SK-N-SH treated with all-trans-retinoic acid at 6 μM for 48 hours (cell line): ENCODE data around the gene MTFR1L.

ENCODE experiments used
- ATAC-seq: fragments of 200-7000 bp; cut with Tn5 transposase; 3 replicates; pipeline ENCODE4 v1.9.1; 2020; ENCODE audit warnings: mild to moderate bottlenecking, moderate library complexity
- CREB5 ChIP-seq: fragments of 250-450 bp; sonication (Bioruptor Pico); IDR thresholded peaks from 2 replicates; pipeline ENCODE4 v1.5.1; 2020; ENCODE audit warnings: low read depth, mild to moderate bottlenecking, moderate library complexity
- CSDC2 ChIP-seq: fragments of 250-450 bp; sonication (Bioruptor Pico); IDR thresholded peaks from 2 replicates; pipeline ENCODE4 v1.5.0; 2020; ENCODE audit warnings: mild to moderate bottlenecking, moderate library complexity
- CSRNP3 ChIP-seq: fragments of 250-450 bp; sonication (Bioruptor Pico); IDR thresholded peaks from 2 replicates; pipeline ENCODE4 v1.5.1; 2021; ENCODE audit warnings: mild to moderate bottlenecking, moderate library complexity
- ESRRG ChIP-seq: fragments of 250-450 bp; sonication (Bioruptor Pico); IDR thresholded peaks from 2 replicates; pipeline ENCODE4 v1.6.1; 2021; ENCODE audit warnings: mild to moderate bottlenecking
- OSR1 ChIP-seq: fragments of 250-450 bp; sonication (Bioruptor Pico); IDR thresholded peaks from 2 replicates; pipeline ENCODE4 v1.8.0; 2022; ENCODE audit warnings: moderate library complexity, mild to moderate bottlenecking, inconsistent platforms
- PATZ1 ChIP-seq: fragments of 250-450 bp; sonication (Bioruptor Pico); IDR thresholded peaks from 2 replicates; pipeline ENCODE4 v1.8.0; 2020; ENCODE audit warnings: mild to moderate bottlenecking, moderate library complexity, borderline replicate concordance
- POU6F1 ChIP-seq: fragments of 250-450 bp; sonication (Bioruptor Pico); IDR thresholded peaks from 2 replicates; pipeline ENCODE4 v1.8.0; 2021; ENCODE audit warnings: low read depth, mild to moderate bottlenecking, moderate library complexity, borderline replicate concordance
- RARB ChIP-seq: fragments of 250-450 bp; sonication (Bioruptor Pico); IDR thresholded peaks from 2 replicates; pipeline ENCODE4 v1.8.0; 2021; ENCODE audit warnings: mild to moderate bottlenecking, moderate library complexity
- SNAI2 ChIP-seq: fragments of 250-450 bp; sonication (Bioruptor Pico); IDR thresholded peaks from 2 replicates; pipeline ENCODE4 v1.5.0; 2020; ENCODE audit warnings: mild to moderate bottlenecking, moderate library complexity
- TOX ChIP-seq: fragments of 250-450 bp; sonication (Bioruptor Pico); IDR thresholded peaks from 2 replicates; pipeline ENCODE4 v1.8.0; 2021; ENCODE audit warnings: mild to moderate bottlenecking, moderate library complexity, borderline replicate concordance
- TSHZ2 ChIP-seq: fragments of 250-450 bp; sonication (Bioruptor Pico); IDR thresholded peaks from 2 replicates; pipeline ENCODE4 v1.5.0; 2020; ENCODE audit warnings: mild to moderate bottlenecking, moderate library complexity
- ZC3H10 ChIP-seq: fragments of 250-450 bp; sonication (Bioruptor Pico); IDR thresholded peaks from 2 replicates; pipeline ENCODE4 v1.5.1; 2021; ENCODE audit warnings: mild to moderate bottlenecking, moderate library complexity
- ZFP3 ChIP-seq: fragments of 250-450 bp; sonication (Bioruptor Pico); IDR thresholded peaks from 2 replicates; pipeline ENCODE4 v1.5.0; 2020; ENCODE audit warnings: mild to moderate bottlenecking, moderate library complexity
- ZFP30 ChIP-seq: fragments of 450-650 bp; formaldehyde crosslinking; IDR thresholded peaks from 2 replicates; pipeline ENCODE4 v1.5.0; 2022; ENCODE audit warnings: mild to moderate bottlenecking, moderate library complexity
- ZNF565 ChIP-seq: fragments of 450-650 bp; formaldehyde crosslinking; conservative IDR thresholded peaks from 2 replicates; pipeline ENCODE4 v1.5.0; 2020; ENCODE audit warnings: low read depth, mild to moderate bottlenecking, moderate library complexity
- ZNF70 ChIP-seq: fragments of 450-650 bp; formaldehyde crosslinking; IDR thresholded peaks from 2 replicates; pipeline ENCODE4 v1.5.0; 2020; ENCODE audit warnings: mild to moderate bottlenecking, moderate library complexity
- ZNF8 ChIP-seq: fragments of 450-650 bp; formaldehyde crosslinking; IDR thresholded peaks from 2 replicates; pipeline ENCODE4 v1.5.0; 2020; ENCODE audit warnings: mild to moderate bottlenecking, moderate library complexity

Gene MTFR1L

GRCh38 chr1:25786887-25787759, 32.6 kb upstream of the MTFR1L start:
- ATAC-seq: peak; percentile 81

GRCh38 chr1:25787760-25788166, 32.0 kb upstream of the MTFR1L start:
- ATAC-seq: no peak
- TF ChIP-seq SNAI2 (CRISPR knock-in tag): no peak
- TF ChIP-seq ZC3H10: no peak
- no peak for TF ChIP-seq TOX (CRISPR knock-in tag)
- no peak for TF ChIP-seq ZNF70
- no peak for TF ChIP-seq POU6F1
- TF ChIP-seq CSRNP3 (CRISPR knock-in tag): no peak
- no peak for TF ChIP-seq ZNF565 (CRISPR knock-in tag)
- no peak for TF ChIP-seq CSDC2 (CRISPR knock-in tag)
- no peak for TF ChIP-seq OSR1 (CRISPR knock-in tag)
- TF ChIP-seq ZNF8: no peak
- TF ChIP-seq PATZ1 (CRISPR knock-in tag): no peak
- no peak for TF ChIP-seq ZFP3
- no peak for TF ChIP-seq ZFP30 (CRISPR knock-in tag)
- no peak for TF ChIP-seq TSHZ2 (CRISPR knock-in tag)

More at GRCh38 chr1:25786887-25787759, 32.6 kb upstream of the MTFR1L start:
- TF ChIP-seq OSR1 (CRISPR knock-in tag) (no peak), SNAI2 (CRISPR knock-in tag) (no peak), ZFP3 (no peak), RARB (CRISPR knock-in tag) (no peak), TSHZ2 (CRISPR knock-in tag) (no peak), ESRRG (no peak), CREB5 (no peak), CSRNP3 (CRISPR knock-in tag) (no peak), ZNF565 (CRISPR knock-in tag) (no peak), ZNF70 (no peak), CSDC2 (CRISPR knock-in tag) (no peak)
